ENCODE results near the gene APOC1. TPM values are rescaled to one million over a fixed set of nuclear protein-coding genes. Genes with fewer than 3 reads are reported as not detected.
"Not testable (repeated sequence)": the region's sequence is repeated elsewhere in the genome, so short reads cannot be mapped to it uniquely, and the experiment has no call there.

APOC1 gene
- total RNA-seq, 1 donor from 2014 or later = 6,817 TPM

GRCh38 chr19:44888335-44888734, 26.1 kb upstream of the APOC1 start:
- ATAC-seq = not testable (repeated sequence)

GRCh38 chr19:44889830-44890365, 24.5 kb upstream of the APOC1 start:
- no peak for DNase-seq (ENCODE audit: low spot score)
- ATAC-seq = no peak

More at GRCh38 chr19:44888335-44888734, 26.1 kb upstream of the APOC1 start:
- DNase-seq (ENCODE audit: low spot score) = not testable (repeated sequence)

- peak; percentile 100 for DNase-seq (ENCODE audit: low spot score)
- ATAC-seq = peak; percentile 83
Measured at GRCh38 chr19:44890366-44891015, 23.9 kb upstream of the APOC1 start.

- no peak for DNase-seq (ENCODE audit: low spot score)
- ATAC-seq = peak; percentile 80
Measured at GRCh38 chr19:44891016-44891882, 23.2 kb upstream of the APOC1 start, which contains the start of gene TOMM40. TSS of gene TOMM40 (plus strand) at chr19:44891254. CDS start at chr19:44891416, 162 bp downstream.

GRCh38 chr19:44892932-44893331, 21.5 kb upstream of the APOC1 start:
- DNase-seq (ENCODE audit: low spot score) = no peak
- no peak for ATAC-seq

- no peak for ATAC-seq
- DNase-seq (ENCODE audit: low spot score) = no peak
Measured at GRCh38 chr19:44893332-44894051, 20.9 kb upstream of the APOC1 start.

GRCh38 chr19:44894052-44894400, 20.4 kb upstream of the APOC1 start:
- DNase-seq (ENCODE audit: low spot score) = no peak
- no peak for ATAC-seq

- ATAC-seq (no peak), DNase-seq (ENCODE audit: low spot score) (no peak)
Measured at GRCh38 chr19:44894946-44895345, 19.5 kb upstream of the APOC1 start.

GRCh38 chr19:44897835-44898234, 16.6 kb upstream of the APOC1 start:
- ATAC-seq = no peak
- no peak for DNase-seq (ENCODE audit: low spot score)

GRCh38 chr19:44900328-44901244, 13.8 kb upstream of the APOC1 start:
- DNase-seq (ENCODE audit: low spot score) (no peak), ATAC-seq (no peak)

- DNase-seq (ENCODE audit: low spot score) (no peak), ATAC-seq (no peak)
Measured at GRCh38 chr19:44903216-44903601, 11.2 kb upstream of the APOC1 start.

- peak; percentile 92 for DNase-seq (ENCODE audit: low spot score)
- ATAC-seq = peak; percentile 66
Measured at GRCh38 chr19:44903602-44904425, 10.6 kb upstream of the APOC1 start.

GRCh38 chr19:44904426-44904994, 9.9 kb upstream of the APOC1 start:
- ATAC-seq = peak; percentile 6
- DNase-seq (ENCODE audit: low spot score) = peak; percentile 65

- ATAC-seq = peak; percentile 58
- peak; percentile 89 for DNase-seq (ENCODE audit: low spot score)
Measured at GRCh38 chr19:44905437-44906160, 8.8 kb upstream of the APOC1 start, which contains the start of gene APOE. TSS of gene APOE (plus strand) at chr19:44905796. CDS start at chr19:44906625, 829 bp downstream.

- ATAC-seq (no peak), DNase-seq (ENCODE audit: low spot score) (no peak)
Measured at GRCh38 chr19:44907613-44908012, 6.8 kb upstream of the APOC1 start.

- DNase-seq (ENCODE audit: low spot score) = no peak
- no peak for ATAC-seq
Measured at GRCh38 chr19:44908074-44908835, 6.2 kb upstream of the APOC1 start.

- DNase-seq (ENCODE audit: low spot score) = no peak
- no peak for ATAC-seq
Measured at GRCh38 chr19:44908836-44909261, 5.6 kb upstream of the APOC1 start.

All from left lobe of liver (tissue), 2 donors.